ENCODE results near the gene MTRF1. TPM values are rescaled to one million over a fixed set of nuclear protein-coding genes. Genes with fewer than 3 reads are reported as not detected.
"Not testable (repeated sequence)": the region's sequence is repeated elsewhere in the genome, so short reads cannot be mapped to it uniquely, and the experiment has no call there.

Gene MTRF1
- total RNA-seq, 4 donors from 2014 or later = 11.3 to 14.0 (median 12.2) TPM

- Histone ChIP-seq H3K4me3 (no peak overlapping the region), H3K27me3 (no peaks in the 10 kb centered on the region), H3K27ac (no peak overlapping the region), H3K36me3 (no peaks in the 10 kb centered on the region), H3K9me3 (no peaks in the 10 kb centered on the region), H3K4me1 (no peaks in the 10 kb centered on the region)
- intact Hi-C loops (cut with DNase I) = no loop called here
- 77 to 93% methylated on average over 7 of the region's 7 CpGs for WGBS, 2 donors
- TF ChIP-seq CTCF (IDR thresholded peaks at IDR 0.05) = no peak
- TF ChIP-seq POLR2A (IDR thresholded peaks at IDR 0.05) = no peak
- no peak for DNase-seq
These were observed 27.9 kb upstream of the MTRF1 start for GRCh38 chr13:41291246-41291645.

DNA sequence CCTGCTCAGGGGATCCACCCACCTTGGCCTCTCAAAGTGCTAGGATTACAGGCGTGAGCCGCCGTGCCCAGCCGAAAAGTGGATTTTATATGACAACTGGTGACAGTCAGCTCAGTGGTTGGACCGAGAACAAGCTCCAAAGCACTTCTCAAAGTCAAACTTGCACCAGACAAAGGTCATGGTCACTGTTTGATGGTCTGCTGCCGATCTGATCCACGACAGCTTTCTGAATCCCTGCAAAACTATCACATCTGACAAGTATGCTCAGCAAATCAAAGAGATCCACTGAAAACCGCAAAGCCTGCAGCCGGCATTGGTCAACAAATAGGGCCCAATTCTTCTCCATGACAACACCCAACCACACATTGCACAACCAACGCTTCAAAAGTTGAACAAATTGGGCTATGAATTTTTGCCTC lies 26.1 kb upstream of the MTRF1 start:
- no peak for DNase-seq
- no peak for TF ChIP-seq POLR2A (IDR thresholded peaks at IDR 0.05)
- no peak for TF ChIP-seq CTCF (IDR thresholded peaks at IDR 0.05)
- H3K9me3 ChIP-seq = no peaks in the 10 kb centered on the region
- no peak overlapping the region for H3K4me3 ChIP-seq
- 91 to 93% methylated on average over 5 to 10 of the region's 10 CpGs for WGBS, 2 donors
- no peaks in the 10 kb centered on the region for H3K27me3 ChIP-seq
- intact Hi-C loops (cut with DNase I) = no loop called here
- no peak overlapping the region for H3K27ac ChIP-seq
- H3K36me3 ChIP-seq = no peaks in the 10 kb centered on the region
- H3K4me1 ChIP-seq = peaks cover 0 to 13% (median 0%) of the 10 kb centered on the region in 3 donors

- no peak for TF ChIP-seq POLR2A (IDR thresholded peaks at IDR 0.05)
- no peak for TF ChIP-seq CTCF (IDR thresholded peaks at IDR 0.05)
- no peak for DNase-seq
- Histone ChIP-seq H3K9me3 (no peaks in the 10 kb centered on the region), H3K27ac (no peak overlapping the region), H3K36me3 (no peaks in the 10 kb centered on the region), H3K27me3 (no peaks in the 10 kb centered on the region), H3K4me1 (peaks cover 0 to 13% (median 0%) of the 10 kb centered on the region in 3 donors), H3K4me3 (no peak overlapping the region)
- intact Hi-C loops (cut with DNase I) = no loop called here
- WGBS, 2 donors = 86 to 91% methylated on average over 5 of the region's 5 CpGs
These were observed 23.0 kb upstream of the MTRF1 start for GRCh38 chr13:41286370-41286769.

- Histone ChIP-seq H3K27ac (peak overlapping the region in 1 of 4 donors; percentile 31), H3K4me1 (peaks cover 0 to 13% (median 0%) of the 10 kb centered on the region in 3 donors), H3K4me3 (no peak overlapping the region), H3K36me3 (no peaks in the 10 kb centered on the region), H3K9me3 (no peaks in the 10 kb centered on the region), H3K27me3 (no peaks in the 10 kb centered on the region)
- TF ChIP-seq POLR2A (IDR thresholded peaks at IDR 0.05) (no peak), CTCF (IDR thresholded peaks at IDR 0.05) (no peak)
- intact Hi-C loops (cut with DNase I) = no loop called here
- no peak for DNase-seq
- WGBS, 2 donors = 56 to 61% methylated on average over 13 of the region's 13 CpGs
These were observed 21.3 kb upstream of the MTRF1 start for GRCh38 chr13:41284512-41285288.

DNA sequence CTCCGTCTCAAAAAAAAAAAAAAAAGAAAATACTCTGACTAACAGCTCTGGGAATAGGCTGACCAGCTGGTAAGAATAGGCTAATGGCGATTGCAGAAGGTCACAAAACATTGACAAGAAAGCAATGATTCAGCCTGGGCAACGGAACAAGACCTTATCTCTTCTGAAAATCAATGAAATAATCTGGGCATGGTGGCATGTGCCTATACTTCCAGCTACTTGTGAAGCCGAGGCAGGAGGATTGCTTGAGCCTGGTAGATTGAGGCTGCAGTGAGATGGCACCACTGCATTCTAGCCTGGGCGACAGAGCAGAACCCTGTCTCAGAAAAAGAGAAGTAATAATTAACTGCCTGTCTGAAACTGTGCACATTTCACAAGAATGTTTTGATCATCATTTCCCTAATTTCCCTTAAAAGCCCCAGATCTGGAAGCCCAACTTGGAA lies 18.8 kb upstream of the MTRF1 start:
- intact Hi-C loops (cut with DNase I) = no loop called here
- Histone ChIP-seq H3K36me3 (no peaks in the 10 kb centered on the region), H3K9me3 (no peaks in the 10 kb centered on the region), H3K27ac (no peak overlapping the region), H3K4me1 (peaks cover 0 to 13% (median 0%) of the 10 kb centered on the region in 3 donors), H3K4me3 (no peak overlapping the region), H3K27me3 (no peaks in the 10 kb centered on the region)
- TF ChIP-seq POLR2A (IDR thresholded peaks at IDR 0.05) = no peak
- no peak for TF ChIP-seq CTCF (IDR thresholded peaks at IDR 0.05)
- DNase-seq = no peak
- 68 to 78% methylated on average over 5 of the region's 5 CpGs for WGBS, 2 donors

DNA sequence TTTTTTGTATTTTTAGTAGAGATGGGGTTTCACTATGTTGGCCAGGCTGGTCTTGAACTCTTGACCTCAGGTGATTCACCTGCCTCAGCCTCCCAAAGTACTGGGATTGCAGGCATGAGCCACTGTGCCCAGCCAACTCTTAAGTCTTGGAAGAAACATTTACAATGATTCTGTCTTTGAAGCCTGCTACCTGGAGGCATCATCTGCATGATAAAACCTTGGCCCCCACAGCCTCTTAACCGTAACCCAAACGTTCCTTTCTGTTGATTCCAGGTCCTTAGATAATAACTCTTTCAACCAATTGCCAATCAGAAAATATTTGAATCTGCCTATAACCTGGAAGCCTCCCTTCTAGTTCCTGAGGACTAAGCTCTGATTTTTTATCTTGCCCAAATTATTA lies 15.8 kb upstream of the MTRF1 start:
- DNase-seq; H3K9me3 ChIP-seq; H3K4me1 ChIP-seq; H3K27ac ChIP-seq; H3K4me3 ChIP-seq; intact Hi-C loops (cut with DNase I); H3K27me3 ChIP-seq; H3K36me3 ChIP-seq: not testable (repeated sequence)
- 49 to 65% methylated on average over 2 of the region's 2 CpGs for WGBS, 2 donors
